Neuronal stem cell (in vitro differentiated cells): ENCODE results near the gene APC2.

Source experiments
- DNase-seq: peaks from one replicate; pipeline ENCODE4 v3.0.0-alpha.2; 2013; ENCODE audit warnings: low spot score
- H2AFZ ChIP-seq: one replicate; pipeline ENCODE4 v1.6.1; 2013; ENCODE audit warnings: mild to moderate bottlenecking, low read length, inconsistent platforms
- H2AK5ac ChIP-seq: 2 replicates; pipeline ENCODE4 v1.6.1; 2013; ENCODE audit warnings: low read depth, mild to moderate bottlenecking, inconsistent platforms, low read length, moderate library complexity, mixed read lengths
- H2BK120ac ChIP-seq: 2 replicates; pipeline ENCODE4 v1.6.1; 2013; ENCODE audit warnings: low read depth, mild to moderate bottlenecking, inconsistent platforms, low read length, moderate library complexity, mixed read lengths
- H2BK12ac ChIP-seq: one replicate; pipeline ENCODE4 v1.6.1; 2013; ENCODE audit warnings: low read length, inconsistent platforms
- H2BK15ac ChIP-seq: 2 replicates; pipeline ENCODE4 v1.6.1; 2013; ENCODE audit warnings: mild to moderate bottlenecking, low read length, inconsistent platforms, mixed read lengths
- H2BK5ac ChIP-seq: one replicate; pipeline ENCODE4 v1.6.1; 2013; ENCODE audit warnings: inconsistent platforms, mild to moderate bottlenecking, low read length, moderate library complexity
- H3K14ac ChIP-seq: one replicate; pipeline ENCODE4 v1.6.1; 2013; ENCODE audit warnings: low read length, inconsistent platforms
- H3K18ac ChIP-seq: 2 replicates; pipeline ENCODE4 v1.6.1; 2013; ENCODE audit warnings: low read length, inconsistent platforms
- H3K23ac ChIP-seq: 2 replicates; pipeline ENCODE4 v1.6.1; 2013; ENCODE audit warnings: low read depth, mild to moderate bottlenecking, mixed read lengths, low read length, inconsistent platforms; ENCODE audit not compliant: poor library complexity
- H3K27ac ChIP-seq: replicated peaks from 3 replicates; pipeline ENCODE4 v1.5.1; 2013; ENCODE audit warnings: low read length, inconsistent platforms
- H3K27me3 ChIP-seq, 3 experiments: 2 replicates each; pipeline ENCODE4 v1.6.1; 2013; ENCODE audit warnings: low read length in 3 of 3, mild to moderate bottlenecking in 2 of 3, inconsistent platforms in 1 of 3, low read depth in 1 of 3, mixed read lengths in 1 of 3, moderate library complexity in 1 of 3; ENCODE audit not compliant: control insufficient read depth in 3 of 3, insufficient read depth in 3 of 3
- H3K36me3 ChIP-seq, 2 donors: replicated peaks in 1 of 2; 2 replicates each; pipeline ENCODE4 v1.6.1; 2013; ENCODE audit warnings: low read length in 2 of 2; ENCODE audit not compliant: control insufficient read depth in 2 of 2, insufficient read depth in 2 of 2
- H3K4ac ChIP-seq: 2 replicates; pipeline ENCODE4 v1.6.1; 2013; ENCODE audit warnings: inconsistent platforms, mild to moderate bottlenecking, low read length, moderate library complexity
- H3K4me1 ChIP-seq, 2 donors: 1 replicate in 1 of 2; 2 replicates in 1 of 2; pipeline ENCODE4 v1.6.1; 2013; ENCODE audit warnings: low read length in 2 of 2, low read depth in 1 of 2; ENCODE audit not compliant: control insufficient read depth in 2 of 2, insufficient read depth in 1 of 2
- H3K4me2 ChIP-seq: one replicate; pipeline ENCODE4 v1.6.1; 2013; ENCODE audit warnings: mild to moderate bottlenecking, low read length, inconsistent platforms; ENCODE audit not compliant: insufficient read depth, poor library complexity, severe bottlenecking
- H3K4me3 ChIP-seq, 2 donors: 2 replicates each; pipeline ENCODE4 v1.5.1; 2013; ENCODE audit warnings: low read length in 2 of 2, mild to moderate bottlenecking in 2 of 2, inconsistent platforms in 1 of 2, moderate library complexity in 1 of 2
- H3K79me1 ChIP-seq: one replicate; pipeline ENCODE4 v1.6.1; 2013; ENCODE audit warnings: low read depth, mild to moderate bottlenecking, inconsistent platforms, low read length, moderate library complexity
- H3K9ac ChIP-seq: one replicate; pipeline ENCODE4 v1.6.1; 2013; ENCODE audit warnings: mild to moderate bottlenecking, low read depth, low read length, inconsistent platforms; ENCODE audit not compliant: poor library complexity
- H3K9me3 ChIP-seq, 2 donors: replicated peaks in 1 of 2; 2 replicates each; pipeline versions ENCODE3 to v1.6.1; 2013; ENCODE audit warnings: low read length in 2 of 2, mild to moderate bottlenecking in 2 of 2, inconsistent platforms in 1 of 2, low read depth in 1 of 2, mixed read lengths in 1 of 2, moderate library complexity in 1 of 2; ENCODE audit not compliant: control insufficient read depth in 2 of 2, insufficient read depth in 1 of 2
- H4K8ac ChIP-seq: one replicate; pipeline ENCODE4 v1.6.1; 2013; ENCODE audit warnings: low read depth, mild to moderate bottlenecking, inconsistent platforms, low read length, moderate library complexity
- H4K91ac ChIP-seq: one replicate; pipeline ENCODE4 v1.6.1; 2013; ENCODE audit warnings: low read length, low read depth, mild to moderate bottlenecking, inconsistent platforms; ENCODE audit not compliant: poor library complexity
- WGBS, 2 donors: extraction: QIAGEN DNeasy Blood & Tissue Kit; methylation state at CpG; one replicate each; pipeline ENCODE4 v1.1.7; 2013; ENCODE audit warnings: missing lambda C conversion rate in 2 of 2, mixed read lengths in 1 of 2; ENCODE audit not compliant: insufficient read length in 2 of 2, insufficient replicate concordance in 1 of 2; ENCODE audit errors: extremely low coverage in 2 of 2; 5-methylcytosine and 5-hydroxymethylcytosine counted together

The APC2 gene

DNA sequence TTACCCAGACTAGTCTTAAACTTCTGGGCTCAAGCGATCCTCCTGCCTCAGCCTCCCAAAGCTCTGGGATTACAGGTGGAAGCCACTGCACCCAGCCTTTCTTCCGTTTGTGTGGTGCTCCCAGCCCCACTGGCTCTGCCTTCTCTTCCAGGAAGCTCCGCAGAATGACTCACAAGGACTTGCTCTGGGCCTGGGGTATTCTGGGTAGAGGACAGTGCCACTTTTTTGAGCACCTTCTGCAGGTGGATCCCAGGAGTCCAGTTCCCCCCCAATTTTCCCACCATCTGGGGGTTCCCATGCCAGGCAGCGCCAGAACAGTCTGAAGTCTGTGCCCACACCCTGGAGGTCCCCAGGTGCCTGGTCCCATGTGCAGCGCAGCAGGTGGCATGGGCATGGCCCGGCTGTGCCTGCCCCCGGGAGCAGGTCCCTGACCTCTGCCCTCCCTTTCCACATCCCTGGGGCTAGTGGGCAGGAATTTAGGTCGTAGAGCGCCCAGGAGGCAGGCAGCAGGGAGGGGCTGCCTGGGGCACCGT, 42.6 kb downstream of the APC2 start:
- H3K4ac ChIP-seq: no peak overlapping the region
- H3K14ac ChIP-seq: no peak overlapping the region
- no peak overlapping the region for H3K23ac ChIP-seq
- no peak overlapping the region for H3K27ac ChIP-seq
- H4K91ac ChIP-seq: no peak overlapping the region
- peak overlapping the region; percentile 54 for H2AK5ac ChIP-seq
- H4K8ac ChIP-seq: no peak overlapping the region
- no peak overlapping the region for H2AFZ ChIP-seq
- no peak overlapping the region for H2BK120ac ChIP-seq
- H3K79me1 ChIP-seq: peaks cover 2% of the 10 kb centered on the region
- no peak overlapping the region for H3K18ac ChIP-seq
- no peak overlapping the region for H3K4me2 ChIP-seq
- no peak overlapping the region for H3K4me3 ChIP-seq
- no peaks in the 10 kb centered on the region for H3K36me3 ChIP-seq
- WGBS, 2 donors: no CpG with 5 or more reads among the region's 10 CpGs
- no peak for DNase-seq
- H2BK12ac ChIP-seq: no peak overlapping the region
- no peak overlapping the region for H3K9ac ChIP-seq
- H2BK5ac ChIP-seq: no peak overlapping the region
- H3K4me1 ChIP-seq: peaks cover 19 to 23% of the 10 kb centered on the region in 2 donors
- H3K9me3 ChIP-seq: no peaks in the 10 kb centered on the region
- H2BK15ac ChIP-seq: no peak overlapping the region
- H3K27me3 ChIP-seq: peaks cover 3 to 18% (median 14%) of the 10 kb centered on the region in 3 experiments

GRCh38 chr19:1494115-1494815, 44.3 kb downstream of the APC2 start:
- Histone ChIP-seq H3K4me1 (peaks cover 20 to 23% of the 10 kb centered on the region in 2 donors), H3K27ac (no peak overlapping the region), H2BK5ac (no peak overlapping the region), H3K4ac (peak overlapping the region; percentile 37), H3K18ac (no peak overlapping the region), H3K4me3 (no peak overlapping the region), H2BK120ac (no peak overlapping the region), H3K27me3 (peaks cover 3 to 18% (median 14%) of the 10 kb centered on the region in 3 experiments), H3K36me3 (no peaks in the 10 kb centered on the region), H2AFZ (no peak overlapping the region), H2BK12ac (no peak overlapping the region), H3K9me3 (no peaks in the 10 kb centered on the region), H3K14ac (no peak overlapping the region), H4K91ac (no peak overlapping the region), H3K4me2 (no peak overlapping the region), H2BK15ac (peak overlapping the region; percentile 55), H2AK5ac (no peak overlapping the region), H3K23ac (no peak overlapping the region), H3K79me1 (no peaks in the 10 kb centered on the region), H4K8ac (no peak overlapping the region), H3K9ac (no peak overlapping the region)
- no CpG with 5 or more reads among the region's 15 CpGs for WGBS, 2 donors
- DNase-seq: no peak

DNA sequence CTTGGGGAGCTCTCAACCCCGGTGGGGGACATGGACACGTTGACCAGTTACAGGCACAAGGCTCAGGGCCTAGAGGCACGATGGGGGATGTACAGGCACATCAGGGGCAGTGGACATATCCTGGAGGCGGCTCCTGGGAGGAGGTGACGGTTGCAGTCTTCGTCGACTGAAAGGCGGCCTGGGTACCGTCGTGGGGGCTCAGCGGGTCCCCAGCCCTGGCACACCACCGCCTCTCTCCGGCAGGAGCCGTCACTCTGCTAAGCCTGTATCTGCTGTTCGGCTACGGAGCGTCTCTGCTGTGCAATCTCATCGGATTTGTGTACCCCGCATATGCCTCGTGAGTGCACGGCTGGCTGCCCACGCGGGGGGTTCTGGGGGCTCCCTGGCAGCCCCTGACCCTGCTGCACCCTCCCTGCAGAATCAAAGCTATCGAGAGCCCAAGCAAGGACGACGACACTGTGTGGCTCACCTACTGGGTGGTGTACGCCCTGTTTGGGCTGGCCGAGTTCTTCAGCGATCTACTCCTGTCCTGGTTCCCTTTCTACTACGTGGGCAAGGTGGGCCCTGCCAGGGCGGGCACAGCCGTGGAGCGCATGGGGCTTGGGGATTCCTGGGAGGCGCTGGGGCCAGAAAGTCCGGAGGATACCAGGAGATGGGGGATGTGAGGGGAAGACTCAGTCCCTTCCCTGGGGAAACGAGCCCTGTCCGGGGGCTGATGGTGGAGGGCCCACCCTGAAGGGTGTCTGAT, 45.3 kb downstream of the APC2 start:
- Histone ChIP-seq H4K91ac (no peak overlapping the region), H3K9me3 (no peaks in the 10 kb centered on the region), H2BK12ac (peak overlapping the region; percentile 94), H3K4me3 (no peak overlapping the region), H2BK120ac (no peak overlapping the region), H3K14ac (peak overlapping the region; percentile 38), H3K4ac (no peak overlapping the region), H3K9ac (peak overlapping the region; percentile 44), H3K4me1 (peaks cover 15% of the 10 kb centered on the region in 2 donors), H3K23ac (peak overlapping the region; percentile 31), H3K27ac (no peak overlapping the region), H2AK5ac (peak overlapping the region; percentile 68), H3K36me3 (no peaks in the 10 kb centered on the region), H3K27me3 (peaks cover 3 to 18% (median 14%) of the 10 kb centered on the region in 3 experiments), H2AFZ (no peak overlapping the region), H3K18ac (peak overlapping the region; percentile 64), H2BK5ac (peak overlapping the region; percentile 66), H4K8ac (no peak overlapping the region), H2BK15ac (peak overlapping the region; percentile 71), H3K4me2 (no peak overlapping the region), H3K79me1 (no peaks in the 10 kb centered on the region)
- no CpG with 5 or more reads among the region's 37 CpGs for WGBS, 2 donors
- DNase-seq: no peak
